Breast epithelium (tissue), 4 donors: ENCODE data around the gene MAP4K2. TPM values are rescaled to one million over a fixed set of nuclear protein-coding genes. Genes with fewer than 3 reads are reported as not detected.

Experiments
- DNase-seq, 2 donors: peaks; one replicate each; pipeline ENCODE4 v3.0.0-alpha.2; 2019; ENCODE audit warnings: low spot score in 2 of 2
- H3K27ac ChIP-seq, 2 donors: fragments of 200-600 bp; sonication (generic) in 1 of 2; one replicate each; pipeline ENCODE4 v1.5.1; 2016 to 2019; ENCODE audit warnings: mild to moderate bottlenecking in 1 of 2
- H3K27me3 ChIP-seq, 2 donors: fragments of 200-600 bp; sonication (generic) in 1 of 2; one replicate each; pipeline versions ENCODE4 v1.5.1 to v1.6.0; 2017 to 2019; ENCODE audit warnings: control low read depth in 1 of 2, mild to moderate bottlenecking in 1 of 2
- H3K36me3 ChIP-seq: fragments of 200-600 bp; one replicate; pipeline ENCODE4 v1.5.1; 2019
- H3K4me1 ChIP-seq, 2 donors: fragments of 200-600 bp; sonication (generic); one replicate each; pipeline ENCODE4 v1.5.1; 2016 to 2019; ENCODE audit warnings: control low read depth in 1 of 2
- H3K4me3 ChIP-seq, 3 donors: fragments of 200-600 bp; sonication (generic); 1 replicate in 2 of 3; 2 replicates in 1 of 3; pipeline ENCODE4 v1.5.1; 2016 to 2019; ENCODE audit warnings: mild to moderate bottlenecking in 3 of 3, moderate library complexity in 2 of 3
- H3K9me3 ChIP-seq, 2 donors: fragments of 200-600 bp; sonication (generic) in 1 of 2; one replicate each; pipeline ENCODE4 v1.5.1; 2016 to 2019; ENCODE audit warnings: control low read depth in 1 of 2
- POLR2A ChIP-seq: fragments of 450-650 bp; IDR thresholded peaks from one replicate; pipeline ENCODE4 v1.6.1; 2016; ENCODE audit warnings: antibody characterized with exemption, mild to moderate bottlenecking, moderate library complexity
- POLR2AphosphoS5 ChIP-seq, 3 donors: sonication (generic); formaldehyde crosslinking; IDR thresholded peaks; one replicate each; pipeline ENCODE4 v1.6.1; 2017; ENCODE audit warnings: antibody characterized with exemption in 3 of 3
- intact Hi-C: fragments of 100-400 bp; cut with DNase I; formaldehyde crosslinking; loops from one replicate; pipeline ENCODE4 v1.15.1; 2023; ENCODE audit warnings: low total_unique reads
- total RNA-seq, 3 donors: library from RNA; depleted of rRNA; stranded (reverse); fragments of >200 nt; gene quantifications; one replicate each; pipeline ENCODE4 v1.1.0, GENCODE V29; 2016
- TF ChIP-seq, protein P1 (sequence below), 3 donors: fragments of 450-650 bp; IDR thresholded peaks; one replicate each; pipeline ENCODE4 v1.5.1; 2016 to 2017; ENCODE audit warnings: antibody characterized with exemption in 3 of 3, mild to moderate bottlenecking in 3 of 3, moderate library complexity in 3 of 3

The MAP4K2 gene
- total RNA-seq, 3 donors from 2014 or later: 7.7 to 16.1 (median 14.0) TPM

DNA sequence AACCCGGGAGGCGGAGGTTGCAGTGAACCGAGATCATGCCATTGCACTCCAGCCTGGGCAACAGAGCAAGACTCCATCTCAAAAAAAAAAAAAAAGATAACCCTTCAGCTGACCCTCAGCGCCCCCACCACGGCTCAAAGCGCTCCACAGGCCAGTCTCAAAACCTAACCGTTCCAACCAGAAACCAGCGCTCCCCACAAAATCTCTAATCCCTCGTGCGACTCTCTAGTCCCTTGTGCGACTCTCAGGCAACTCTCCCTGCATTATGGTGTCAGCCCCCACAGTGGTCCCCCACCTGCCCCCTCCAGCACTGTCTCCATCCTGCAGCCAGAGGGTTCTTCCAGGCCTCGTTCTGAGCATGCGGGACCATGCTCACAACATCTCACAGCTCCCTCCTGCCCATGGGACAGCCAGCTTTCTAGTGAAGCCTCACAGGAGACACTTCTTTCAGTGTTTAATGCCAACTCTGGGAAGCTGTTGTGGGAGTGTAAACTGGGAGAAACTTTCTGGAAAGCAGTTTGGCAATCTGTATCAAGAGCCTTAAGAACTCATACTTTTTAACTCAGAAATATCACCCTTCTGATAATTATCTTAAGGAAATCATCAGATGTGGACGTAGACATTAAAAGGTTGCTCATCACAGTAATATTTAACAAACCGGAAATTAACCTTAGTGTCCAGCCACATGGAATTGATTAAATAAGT is 54.9 kb downstream of the MAP4K2 start:
- H3K27ac ChIP-seq: peak overlapping the region; percentile 44 to 92
- intact Hi-C loops: no loop called here

DNA sequence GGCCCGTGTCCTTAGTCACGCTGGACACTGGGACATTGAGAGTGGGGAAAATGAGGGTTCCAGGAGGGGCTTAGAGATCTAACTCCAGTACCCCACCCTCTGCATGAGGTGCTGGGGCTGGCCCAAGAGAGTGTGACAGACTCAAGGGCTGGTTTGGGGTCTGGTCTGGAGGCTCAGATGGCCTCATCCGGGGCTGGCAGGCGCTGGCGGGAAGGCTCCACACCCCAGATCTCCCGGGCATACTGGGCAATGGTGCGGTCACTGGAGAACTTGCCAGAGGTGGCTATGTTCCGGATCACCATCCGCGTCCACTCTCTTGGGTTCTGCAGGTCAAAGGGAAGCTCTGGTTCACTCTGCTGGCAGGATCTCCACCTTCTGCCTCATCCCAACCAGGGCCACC is 56.5 kb downstream of the MAP4K2 start:
- peaks cover 15 to 17% of the 10 kb centered on the region in 2 donors for H3K4me1 ChIP-seq
- H3K36me3 ChIP-seq: no peaks in the 10 kb centered on the region
- DNase-seq: no peak
- TF ChIP-seq POLR2AphosphoS5 (IDR thresholded peaks at IDR 0.05): no peak
- TF ChIP-seq, protein P1, sequence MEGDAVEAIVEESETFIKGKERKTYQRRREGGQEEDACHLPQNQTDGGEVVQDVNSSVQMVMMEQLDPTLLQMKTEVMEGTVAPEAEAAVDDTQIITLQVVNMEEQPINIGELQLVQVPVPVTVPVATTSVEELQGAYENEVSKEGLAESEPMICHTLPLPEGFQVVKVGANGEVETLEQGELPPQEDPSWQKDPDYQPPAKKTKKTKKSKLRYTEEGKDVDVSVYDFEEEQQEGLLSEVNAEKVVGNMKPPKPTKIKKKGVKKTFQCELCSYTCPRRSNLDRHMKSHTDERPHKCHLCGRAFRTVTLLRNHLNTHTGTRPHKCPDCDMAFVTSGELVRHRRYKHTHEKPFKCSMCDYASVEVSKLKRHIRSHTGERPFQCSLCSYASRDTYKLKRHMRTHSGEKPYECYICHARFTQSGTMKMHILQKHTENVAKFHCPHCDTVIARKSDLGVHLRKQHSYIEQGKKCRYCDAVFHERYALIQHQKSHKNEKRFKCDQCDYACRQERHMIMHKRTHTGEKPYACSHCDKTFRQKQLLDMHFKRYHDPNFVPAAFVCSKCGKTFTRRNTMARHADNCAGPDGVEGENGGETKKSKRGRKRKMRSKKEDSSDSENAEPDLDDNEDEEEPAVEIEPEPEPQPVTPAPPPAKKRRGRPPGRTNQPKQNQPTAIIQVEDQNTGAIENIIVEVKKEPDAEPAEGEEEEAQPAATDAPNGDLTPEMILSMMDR (IDR thresholded peaks at IDR 0.05): no peak
- H3K9me3 ChIP-seq: no peaks in the 10 kb centered on the region
- peak overlapping the region in 1 of 3 donors; percentile 73 for H3K4me3 ChIP-seq
- peak overlapping the region; percentile 75 to 92 for H3K27ac ChIP-seq
- intact Hi-C loops: no loop called here
- peaks cover 0 to 22% of the 10 kb centered on the region in 2 donors for H3K27me3 ChIP-seq

More for the DNA sequence above, 54.9 kb downstream of the MAP4K2 start:
- Histone ChIP-seq H3K4me1 (peaks cover 7 to 16% of the 10 kb centered on the region in 2 donors), H3K27me3 (peaks cover 0 to 18% of the 10 kb centered on the region in 2 donors), H3K36me3 (no peaks in the 10 kb centered on the region), H3K4me3 (no peak overlapping the region), H3K9me3 (no peaks in the 10 kb centered on the region)
- no peak for DNase-seq
- TF ChIP-seq, protein P1 (IDR thresholded peaks at IDR 0.05): no peak
- TF ChIP-seq POLR2A (no peak), POLR2AphosphoS5 (IDR thresholded peaks at IDR 0.05) (no peak)

DNA sequence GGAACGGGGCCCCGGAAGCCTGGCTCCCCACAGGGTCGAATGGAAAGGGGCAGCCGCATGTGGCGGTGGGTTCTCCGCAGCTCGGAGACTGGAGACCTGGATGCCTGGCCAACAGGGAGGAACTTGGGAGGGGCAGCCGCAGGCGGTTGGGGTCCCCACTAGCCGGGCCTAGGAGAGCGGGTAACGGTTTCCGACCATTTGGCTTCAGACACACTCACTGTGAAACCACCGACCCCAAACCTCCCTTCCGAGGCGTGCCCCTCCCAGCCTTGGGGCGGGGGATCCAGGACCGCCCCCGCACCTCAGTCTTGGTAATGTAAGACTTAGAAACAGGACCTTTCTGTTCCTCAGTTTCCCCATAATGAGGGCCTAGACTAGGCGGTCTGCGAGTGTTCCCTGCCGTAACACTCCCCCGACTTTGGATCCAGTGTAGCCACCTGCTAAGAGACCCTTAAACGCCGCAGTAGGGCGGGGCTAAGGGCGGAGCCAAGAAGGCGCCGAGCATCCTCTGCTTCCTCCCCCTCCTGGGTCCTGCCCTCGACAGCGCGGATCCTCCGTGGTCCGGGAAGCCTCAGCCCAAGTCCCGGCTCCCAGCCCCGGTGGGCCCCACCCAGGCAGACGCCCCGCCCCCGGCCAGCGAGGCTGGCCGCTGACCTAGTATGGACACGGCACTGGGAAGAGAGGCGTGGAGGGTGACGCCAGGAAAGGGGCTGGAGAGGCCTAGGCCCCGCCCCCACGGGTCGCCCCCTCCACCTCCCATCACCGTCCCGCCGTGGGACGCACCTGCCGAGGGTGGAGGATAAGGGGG is 57.3 kb downstream of the MAP4K2 start:
- Histone ChIP-seq H3K27ac (peak overlapping the region; percentile 75 to 92), H3K9me3 (no peaks in the 10 kb centered on the region), H3K4me3 (peak overlapping the region; percentile 52 to 73 (median 58)), H3K27me3 (peaks cover 0 to 22% of the 10 kb centered on the region in 2 donors), H3K36me3 (no peaks in the 10 kb centered on the region), H3K4me1 (peaks cover 15 to 17% of the 10 kb centered on the region in 2 donors)
- intact Hi-C loops: no loop called here
- peak in 1 of 3 donors; percentile 32 for TF ChIP-seq POLR2AphosphoS5 (IDR thresholded peaks at IDR 0.05)
- TF ChIP-seq, protein P1 (IDR thresholded peaks at IDR 0.05): no peak
- TF ChIP-seq POLR2A: peak; percentile 3
- DNase-seq: peak; percentile 69 to 81

DNA sequence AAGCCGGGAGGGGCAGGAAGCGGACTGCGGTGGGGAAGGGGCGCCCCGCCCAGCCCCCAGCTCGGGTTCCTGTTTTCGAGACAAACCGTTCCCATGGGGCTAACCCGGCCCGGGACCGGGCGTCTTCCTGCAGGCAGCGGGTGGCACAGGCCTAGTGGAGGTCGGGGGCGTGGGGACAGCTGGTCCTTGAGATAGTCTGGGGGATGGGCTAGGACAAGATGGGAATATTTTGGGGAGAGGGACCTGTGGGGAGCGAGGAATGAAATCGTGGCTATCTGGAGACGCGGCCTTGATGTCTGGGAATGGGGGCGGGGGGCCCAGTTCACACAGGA is 57.9 kb downstream of the MAP4K2 start:
- Histone ChIP-seq H3K9me3 (no peaks in the 10 kb centered on the region), H3K27ac (peak overlapping the region; percentile 75 to 92), H3K27me3 (peaks cover 0 to 22% of the 10 kb centered on the region in 2 donors), H3K4me1 (peaks cover 15 to 17% of the 10 kb centered on the region in 2 donors), H3K36me3 (no peaks in the 10 kb centered on the region), H3K4me3 (peak overlapping the region; percentile 52 to 73 (median 58))
- TF ChIP-seq POLR2A (no peak), POLR2AphosphoS5 (IDR thresholded peaks at IDR 0.05) (peak in 1 of 3 donors; percentile 15)
- DNase-seq: peak in 1 of 2 donors; percentile 61
- intact Hi-C loops: no loop called here

DNA sequence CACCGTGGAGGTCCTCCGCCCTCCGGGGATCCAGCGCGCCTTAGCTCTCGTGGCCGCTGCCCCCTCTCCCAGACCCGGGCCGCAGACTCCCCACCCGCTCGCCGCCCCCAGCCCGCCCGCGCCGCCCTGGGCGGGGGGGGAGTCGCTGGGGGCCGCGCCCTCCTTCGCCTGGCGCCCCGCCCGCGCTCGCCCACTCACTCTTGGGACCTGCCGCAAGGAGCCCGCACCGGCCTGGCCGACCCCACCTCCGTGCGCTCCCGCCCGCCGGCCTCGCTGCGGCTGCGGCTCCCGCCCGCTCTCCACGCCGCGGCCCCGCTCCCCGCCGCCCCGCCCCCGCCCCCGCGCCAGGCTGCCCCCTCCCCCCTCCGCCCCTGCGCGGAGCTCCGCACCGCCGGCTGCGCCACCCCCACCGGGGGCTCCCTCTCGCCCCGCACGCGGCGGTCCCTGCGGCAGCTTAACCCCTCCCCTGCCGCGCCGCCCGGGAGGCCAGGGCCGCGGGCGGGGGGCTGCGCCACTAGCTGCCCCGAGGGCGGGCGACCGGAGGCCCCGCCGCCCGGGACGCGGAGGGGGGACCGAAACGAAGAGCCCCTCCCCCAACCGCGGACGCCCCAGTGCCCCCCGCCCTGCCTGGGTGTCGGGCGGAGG is 58.3 kb downstream of the MAP4K2 start:
- intact Hi-C loops: no loop called here
- Histone ChIP-seq H3K36me3 (no peaks in the 10 kb centered on the region), H3K4me3 (peak overlapping the region; percentile 52 to 73 (median 58)), H3K27me3 (peaks cover 0 to 22% of the 10 kb centered on the region in 2 donors), H3K4me1 (peaks cover 15 to 17% of the 10 kb centered on the region in 2 donors), H3K9me3 (no peaks in the 10 kb centered on the region), H3K27ac (peak overlapping the region; percentile 75 to 92)
- DNase-seq: no peak
- TF ChIP-seq, protein P1 (IDR thresholded peaks at IDR 0.05): no peak
- TF ChIP-seq POLR2A (no peak), POLR2AphosphoS5 (IDR thresholded peaks at IDR 0.05) (no peak)
